Measurements from ENCODE around the gene SIAH2.
"Not testable (repeated sequence)": the region's sequence is repeated elsewhere in the genome, so short reads cannot be mapped to it uniquely, and the experiment has no call there.

Gene SIAH2, protein sequence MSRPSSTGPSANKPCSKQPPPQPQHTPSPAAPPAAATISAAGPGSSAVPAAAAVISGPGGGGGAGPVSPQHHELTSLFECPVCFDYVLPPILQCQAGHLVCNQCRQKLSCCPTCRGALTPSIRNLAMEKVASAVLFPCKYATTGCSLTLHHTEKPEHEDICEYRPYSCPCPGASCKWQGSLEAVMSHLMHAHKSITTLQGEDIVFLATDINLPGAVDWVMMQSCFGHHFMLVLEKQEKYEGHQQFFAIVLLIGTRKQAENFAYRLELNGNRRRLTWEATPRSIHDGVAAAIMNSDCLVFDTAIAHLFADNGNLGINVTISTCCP

GRCh38 chr3:150763122-150763840, at the start of gene SIAH2:
TSS of gene SIAH2 (minus strand) at chr3:150763169. CDS start at chr3:150762849, 320 bp downstream.
- peak; percentile 87 for DNase-seq

- DNase-seq = no peak
Observed at GRCh38 chr3:150811984-150812383, 49.0 kb upstream of the SIAH2 start.

DNA sequence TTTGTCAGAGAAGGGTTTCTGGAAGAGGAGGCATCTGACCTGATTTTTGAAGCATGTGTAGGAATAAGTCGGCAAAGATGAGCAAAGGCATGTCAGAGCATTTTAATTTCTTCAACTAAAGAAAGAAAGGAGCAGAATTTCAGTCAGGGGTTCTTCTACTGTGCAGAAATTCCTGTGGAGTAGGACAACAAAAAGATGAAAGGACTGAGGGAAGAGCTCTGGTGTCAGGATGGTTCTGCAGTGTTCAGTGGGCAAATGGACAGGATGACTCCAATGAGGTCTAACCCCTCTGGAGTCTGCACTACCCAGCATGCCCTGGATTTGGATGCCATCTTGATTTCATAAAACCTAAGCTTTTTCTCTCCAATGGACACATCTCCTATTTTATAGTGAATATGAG, 47.7 kb upstream of the SIAH2 start:
- no peak for DNase-seq

DNA sequence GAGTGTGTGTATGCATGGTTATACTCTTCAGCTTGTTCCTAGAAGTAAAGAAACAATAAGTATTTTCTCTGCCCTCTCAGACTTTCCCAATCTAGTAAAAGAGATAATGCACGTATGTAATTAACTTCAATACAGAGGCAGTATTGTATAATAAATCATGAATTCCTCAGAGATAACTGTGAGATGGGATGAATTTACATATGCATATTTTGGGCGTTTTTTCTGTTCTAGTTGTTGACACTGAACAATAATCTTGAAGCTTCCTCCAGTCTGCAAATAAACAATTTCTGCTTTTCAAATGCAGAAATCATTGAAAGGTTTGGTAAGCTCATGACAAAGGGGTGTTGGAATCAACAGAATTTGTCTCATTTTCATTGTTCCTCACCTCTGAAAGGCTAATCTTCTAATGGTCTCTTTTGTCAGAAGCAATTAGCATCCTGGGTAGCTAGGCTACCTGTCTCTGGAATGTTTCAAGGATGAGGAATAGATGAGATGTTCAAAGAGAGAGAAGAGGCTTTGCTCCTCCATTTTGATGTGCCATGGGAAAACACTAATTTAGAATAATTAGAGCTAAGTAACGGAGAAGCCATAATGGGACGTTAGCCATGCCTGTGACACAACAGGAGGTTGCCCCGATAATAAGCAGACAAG, 43.3 kb upstream of the SIAH2 start:
- DNase-seq = no peak

- no peak for DNase-seq
Observed at GRCh38 chr3:150805354-150805753, 42.4 kb upstream of the SIAH2 start.

DNA sequence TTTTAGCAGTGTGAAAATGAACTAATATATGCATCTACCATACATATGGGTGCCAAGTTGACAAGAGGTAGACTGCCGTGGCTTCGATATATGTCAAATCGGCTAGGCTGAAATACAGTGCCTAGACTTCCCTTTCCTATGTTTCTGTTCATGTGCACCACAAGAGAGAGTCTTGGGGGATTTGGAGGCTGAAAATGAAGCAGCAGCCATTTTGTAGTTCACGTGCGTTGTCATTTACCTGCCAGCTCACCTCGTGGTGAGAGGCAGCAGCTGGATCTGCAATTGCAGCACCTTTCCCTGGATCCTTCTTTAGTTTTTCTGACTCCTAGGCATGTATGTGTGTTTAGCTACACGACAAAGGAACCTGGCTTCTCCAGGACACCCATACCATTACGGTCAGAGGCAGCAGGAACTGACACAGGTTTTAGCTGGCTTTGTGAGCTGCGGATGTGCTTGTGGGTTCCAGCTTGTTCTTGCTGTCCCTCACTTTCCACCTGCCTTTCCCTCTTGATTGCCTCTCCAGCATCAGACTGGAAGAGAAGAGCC, 40.5 kb upstream of the SIAH2 start:
- DNase-seq = no peak

DNA sequence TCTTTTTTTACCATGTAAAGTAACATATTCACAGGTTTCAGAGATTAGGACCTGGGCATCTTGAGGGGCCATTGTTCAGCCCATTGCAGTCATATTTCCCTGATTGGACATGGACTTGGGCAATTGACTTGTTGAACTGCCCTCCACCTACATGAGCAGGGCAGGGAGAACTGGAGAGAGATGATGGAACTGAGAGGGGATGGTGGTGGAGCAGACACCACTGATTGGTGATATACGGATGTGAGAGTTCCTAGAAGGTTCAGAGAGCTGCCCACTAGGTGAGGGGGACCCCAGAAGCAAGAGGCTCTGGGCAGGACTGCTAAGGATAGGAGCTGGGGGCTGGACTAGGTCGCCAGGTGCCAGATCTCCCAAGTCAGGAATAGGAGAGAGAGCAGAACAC, 37.8 kb upstream of the SIAH2 start:
- DNase-seq = no peak

GRCh38 chr3:150798122-150798618, 35.2 kb upstream of the SIAH2 start:
- DNase-seq = no peak

GRCh38 chr3:150797155-150797554, 34.2 kb upstream of the SIAH2 start:
- no peak for DNase-seq

GRCh38 chr3:150796527-150796926, 33.6 kb upstream of the SIAH2 start:
- DNase-seq = not testable (repeated sequence)

DNA sequence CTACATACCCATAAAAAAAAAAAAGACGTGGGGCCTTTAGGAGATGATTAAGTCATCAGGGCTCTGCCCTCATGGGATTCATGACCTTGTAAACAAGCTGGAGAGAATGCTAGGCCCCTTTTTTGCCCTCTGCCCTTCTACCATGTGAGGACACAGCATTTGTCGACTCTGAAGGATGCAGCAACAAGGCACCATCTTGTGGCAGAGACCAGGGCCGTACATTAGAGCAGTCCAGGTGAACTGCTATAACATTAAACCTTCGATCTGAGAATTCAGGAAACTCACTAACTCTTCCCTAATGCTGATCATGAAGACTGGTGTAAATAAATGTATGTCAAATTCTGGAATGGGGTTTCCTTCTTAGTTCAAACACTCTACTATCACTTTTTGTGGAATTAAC, 30.7 kb upstream of the SIAH2 start:
- no peak for DNase-seq

DNA sequence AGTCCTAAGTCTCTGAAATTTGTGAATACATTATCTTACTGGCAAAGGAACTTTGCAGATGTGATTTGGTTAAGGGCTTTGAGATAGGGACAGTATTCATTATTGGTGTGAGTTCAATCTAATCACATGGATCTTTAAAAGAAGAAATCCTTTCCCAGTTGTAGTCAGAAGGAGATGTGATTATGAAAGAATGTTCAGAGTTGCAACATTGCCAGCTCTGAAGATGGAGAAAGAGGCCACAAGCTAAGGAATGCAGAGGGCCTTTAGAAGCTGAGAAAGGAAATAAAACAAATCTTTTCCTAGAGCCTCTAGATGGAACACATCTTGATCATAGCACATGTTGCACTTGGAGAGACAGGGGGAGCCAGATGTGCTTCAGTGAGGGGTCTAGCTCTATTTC, 27.7 kb upstream of the SIAH2 start:
- no peak for DNase-seq

GRCh38 chr3:150789451-150789850, 26.5 kb upstream of the SIAH2 start:
- no peak for DNase-seq

- DNase-seq = peak; percentile 12
Observed at GRCh38 chr3:150787741-150788370, 24.9 kb upstream of the SIAH2 start.

GRCh38 chr3:150786791-150787190, 23.8 kb upstream of the SIAH2 start:
- no peak for DNase-seq

DNA sequence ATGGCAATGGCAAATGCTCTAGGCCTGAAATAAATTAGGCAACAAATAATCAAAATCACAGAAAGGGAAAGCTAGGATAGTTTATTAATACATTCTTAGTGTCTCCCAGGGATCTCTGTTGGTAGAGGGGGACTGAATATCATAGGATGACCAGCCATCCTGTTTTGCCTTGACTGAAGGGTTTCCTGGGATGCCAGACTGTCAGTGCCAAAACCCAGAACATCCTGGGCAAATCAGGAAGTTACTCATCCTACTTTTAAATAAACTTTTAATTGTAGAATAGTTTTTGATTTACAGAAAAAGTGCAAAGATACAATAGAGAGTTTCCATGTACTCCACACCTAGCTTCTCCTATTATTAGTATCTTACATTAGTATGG, 21.8 kb upstream of the SIAH2 start:
- DNase-seq = no peak

DNA sequence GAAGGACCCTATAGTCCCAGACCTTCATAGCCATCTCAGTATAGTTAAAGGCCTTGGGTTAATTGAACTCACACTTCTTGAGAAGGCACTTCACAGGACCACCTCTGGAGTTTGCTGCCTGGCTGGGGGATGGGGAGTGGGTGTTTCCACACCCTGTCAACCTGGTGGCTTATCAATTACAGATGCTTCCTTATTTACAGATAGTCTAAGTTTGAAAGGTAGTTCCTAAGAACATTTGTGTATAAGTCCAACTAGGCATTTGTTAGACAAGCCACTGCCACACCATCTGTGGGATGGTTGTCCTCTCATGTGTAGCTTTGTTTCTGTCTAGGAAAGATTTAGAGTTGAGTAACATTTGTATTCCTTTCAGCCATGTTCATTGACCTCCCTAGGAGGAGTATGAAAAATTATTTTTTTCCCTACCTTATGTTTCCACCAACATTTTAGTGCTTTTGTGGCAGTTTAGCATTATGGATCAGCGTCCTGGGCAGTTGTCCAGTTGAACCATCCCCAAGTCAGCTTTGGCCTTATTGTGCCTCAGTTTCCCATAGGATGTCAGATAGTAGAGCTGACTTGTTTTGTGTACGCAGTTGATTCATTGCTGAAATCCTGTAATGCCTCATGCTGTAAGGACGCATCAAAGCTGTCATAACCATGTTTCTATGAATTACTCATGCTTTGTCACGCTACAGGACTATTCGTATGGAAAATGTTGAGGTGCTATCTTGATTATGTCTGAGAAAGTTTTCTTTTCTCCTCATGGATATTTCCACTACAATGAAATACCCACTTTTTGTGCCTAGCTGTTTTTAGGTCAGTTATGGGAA, 21.2 kb upstream of the SIAH2 start:
- no peak for DNase-seq

- DNase-seq = no peak
Observed at GRCh38 chr3:150783316-150783715, 20.3 kb upstream of the SIAH2 start.

GRCh38 chr3:150779402-150779858, 16.5 kb upstream of the SIAH2 start:
- DNase-seq = no peak

- DNase-seq = no peak
Observed at GRCh38 chr3:150778793-150779401, 15.9 kb upstream of the SIAH2 start.

DNA sequence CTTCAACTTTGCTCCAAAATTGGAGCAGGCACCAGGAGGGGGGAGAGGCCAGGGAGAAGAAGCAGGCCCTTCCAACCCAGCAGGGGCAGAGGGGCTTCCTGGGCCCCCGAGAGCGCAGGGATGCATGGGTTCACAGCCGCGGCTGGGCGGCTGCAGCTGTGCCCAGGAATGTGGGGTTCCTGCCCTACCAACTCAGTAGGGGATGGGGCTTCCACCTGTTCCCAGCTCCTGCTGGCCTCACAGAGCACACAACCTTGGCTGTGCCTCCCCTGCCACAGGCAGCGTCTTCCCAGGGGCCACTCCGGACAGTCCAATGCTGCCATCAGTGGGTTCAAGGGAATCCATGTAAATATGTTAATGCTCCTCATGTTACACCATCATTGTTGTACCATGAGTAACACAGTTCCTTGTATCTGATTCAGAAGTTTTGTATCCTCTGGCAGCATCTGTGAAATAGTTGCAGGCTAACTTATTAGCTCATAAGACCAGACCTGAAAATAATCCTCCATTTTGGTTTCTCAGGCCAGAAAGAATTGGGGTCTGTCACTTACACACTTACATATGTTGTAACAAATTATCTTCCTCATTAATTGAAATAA, 12.1 kb upstream of the SIAH2 start:
- DNase-seq = no peak

Data from T1000 (cell line).